GM21619 (cell line): ENCODE data around the gene GPC1.

Source experiments
- ATAC-seq: cut with Tn5 transposase; IDR thresholded peaks from one replicate; pipeline ENCODE4 v1.9.1; 2021; ENCODE audit not compliant: unreplicated experiment

Gene GPC1

GRCh38 chr2:240429341-240429871 lies 6.1 kb upstream of the GPC1 start:
- ATAC-seq = no peak

GRCh38 chr2:240429872-240430491 lies 5.5 kb upstream of the GPC1 start:
- ATAC-seq = no peak

GRCh38 chr2:240430595-240430994 lies 4.9 kb upstream of the GPC1 start:
- no peak for ATAC-seq

- no peak for ATAC-seq
These were observed 4.2 kb upstream of the GPC1 start for GRCh38 chr2:240431271-240431660.

- ATAC-seq = no peak
These were observed 3.6 kb upstream of the GPC1 start for GRCh38 chr2:240431661-240432424.

- no peak for ATAC-seq
These were observed 3.0 kb upstream of the GPC1 start for GRCh38 chr2:240432430-240432819.

- ATAC-seq = no peak
These were observed 2.4 kb upstream of the GPC1 start for GRCh38 chr2:240432820-240433801.

GRCh38 chr2:240433973-240434727 lies 1.3 kb upstream of the GPC1 start:
- ATAC-seq = no peak

- peak; percentile 54 for ATAC-seq
These were observed 571 bp upstream of the GPC1 start for GRCh38 chr2:240434728-240435456.

- ATAC-seq = peak; percentile 15
These were observed 652 bp downstream of the GPC1 start for GRCh38 chr2:240435948-240436682.

- no peak for ATAC-seq
These were observed 1.5 kb downstream of the GPC1 start for GRCh38 chr2:240436683-240437550.

- ATAC-seq = no peak
These were observed 2.0 kb downstream of the GPC1 start for GRCh38 chr2:240437551-240437860.

GRCh38 chr2:240437861-240438809 lies 2.7 kb downstream of the GPC1 start:
- ATAC-seq = no peak

GRCh38 chr2:240438810-240439697 lies 3.6 kb downstream of the GPC1 start:
- no peak for ATAC-seq

- no peak for ATAC-seq
These were observed 4.3 kb downstream of the GPC1 start for GRCh38 chr2:240439698-240440151.

GRCh38 chr2:240440251-240440650 lies 4.8 kb downstream of the GPC1 start:
- no peak for ATAC-seq
